Measurements from ENCODE around the gene GRHPR. TPM values are rescaled to one million over a fixed set of nuclear protein-coding genes. Genes with fewer than 3 reads are reported as not detected.

The GRHPR gene
- total RNA-seq, 1 experiment from 2014 or later, result 80.7 TPM

GRCh38 chr9:37426846-37427245, 4.3 kb downstream of the GRHPR start:
- TF ChIP-seq NFE2L1 (CRISPR knock-in tag; IDR thresholded peaks at IDR 0.05) (no peak), ZNF219 (CRISPR knock-in tag; IDR thresholded peaks at IDR 0.05; ENCODE audit: borderline replicate concordance) (no peak)
- TF ChIP-seq, protein P1, sequence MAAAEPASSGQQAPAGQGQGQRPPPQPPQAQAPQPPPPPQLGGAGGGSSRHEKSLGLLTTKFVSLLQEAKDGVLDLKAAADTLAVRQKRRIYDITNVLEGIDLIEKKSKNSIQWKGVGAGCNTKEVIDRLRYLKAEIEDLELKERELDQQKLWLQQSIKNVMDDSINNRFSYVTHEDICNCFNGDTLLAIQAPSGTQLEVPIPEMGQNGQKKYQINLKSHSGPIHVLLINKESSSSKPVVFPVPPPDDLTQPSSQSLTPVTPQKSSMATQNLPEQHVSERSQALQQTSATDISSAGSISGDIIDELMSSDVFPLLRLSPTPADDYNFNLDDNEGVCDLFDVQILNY (CRISPR knock-in tag; IDR thresholded peaks at IDR 0.05), result no peak
- no peak for ATAC-seq
- Mint-ChIP-seq H3K4me3 (no peak overlapping the region), H3K4me1 (peaks cover 12% of the 10 kb centered on the region), H3K9me3 (no peaks in the 10 kb centered on the region), H3K27me3 (ENCODE audit: low read depth) (no peaks in the 10 kb centered on the region), H3K36me3 (peaks cover 37% of the 10 kb centered on the region), H3K27ac (peak overlapping the region; percentile 20; the same call in 1 of the 2 replicates)
- POLR2A ChIA-PET, result no interaction called here
- no peak for DNase-seq (ENCODE audit: low spot score)
- CTCF ChIA-PET, result interaction anchor here (2.0 kb wide), 1 partner anchor 16 kb away, joined by 5 read pairs; no protein-coding TSS in a partner anchor

- Mint-ChIP-seq H3K4me1 (peaks cover 14% of the 10 kb centered on the region), H3K27ac (no peak overlapping the region), H3K36me3 (peaks cover 45% of the 10 kb centered on the region), H3K27me3 (ENCODE audit: low read depth) (no peaks in the 10 kb centered on the region), H3K4me3 (no peak overlapping the region), H3K9me3 (no peaks in the 10 kb centered on the region)
- TF ChIP-seq, protein P2, sequence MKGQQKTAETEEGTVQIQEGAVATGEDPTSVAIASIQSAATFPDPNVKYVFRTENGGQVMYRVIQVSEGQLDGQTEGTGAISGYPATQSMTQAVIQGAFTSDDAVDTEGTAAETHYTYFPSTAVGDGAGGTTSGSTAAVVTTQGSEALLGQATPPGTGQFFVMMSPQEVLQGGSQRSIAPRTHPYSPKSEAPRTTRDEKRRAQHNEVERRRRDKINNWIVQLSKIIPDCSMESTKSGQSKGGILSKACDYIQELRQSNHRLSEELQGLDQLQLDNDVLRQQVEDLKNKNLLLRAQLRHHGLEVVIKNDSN (CRISPR knock-in tag; IDR thresholded peaks at IDR 0.05), result no peak
- TF ChIP-seq RORB (CRISPR knock-in tag; IDR thresholded peaks at IDR 0.05) (no peak), GABPB1 (CRISPR knock-in tag; IDR thresholded peaks at IDR 0.05) (no peak), TP53 (CRISPR knock-in tag; IDR thresholded peaks at IDR 0.05) (no peak), NR2C2 (CRISPR knock-in tag; IDR thresholded peaks at IDR 0.05) (no peak), ATF1 (CRISPR knock-in tag; IDR thresholded peaks at IDR 0.05) (no peak), NR1H2 (CRISPR knock-in tag; IDR thresholded peaks at IDR 0.05) (no peak), ZBTB21 (CRISPR knock-in tag; IDR thresholded peaks at IDR 0.05; ENCODE audit: borderline replicate concordance) (no peak), ETV6 (CRISPR knock-in tag; IDR thresholded peaks at IDR 0.05) (no peak), ZNF121 (CRISPR knock-in tag; IDR thresholded peaks at IDR 0.05) (no peak)
- TF ChIP-seq, protein P3, sequence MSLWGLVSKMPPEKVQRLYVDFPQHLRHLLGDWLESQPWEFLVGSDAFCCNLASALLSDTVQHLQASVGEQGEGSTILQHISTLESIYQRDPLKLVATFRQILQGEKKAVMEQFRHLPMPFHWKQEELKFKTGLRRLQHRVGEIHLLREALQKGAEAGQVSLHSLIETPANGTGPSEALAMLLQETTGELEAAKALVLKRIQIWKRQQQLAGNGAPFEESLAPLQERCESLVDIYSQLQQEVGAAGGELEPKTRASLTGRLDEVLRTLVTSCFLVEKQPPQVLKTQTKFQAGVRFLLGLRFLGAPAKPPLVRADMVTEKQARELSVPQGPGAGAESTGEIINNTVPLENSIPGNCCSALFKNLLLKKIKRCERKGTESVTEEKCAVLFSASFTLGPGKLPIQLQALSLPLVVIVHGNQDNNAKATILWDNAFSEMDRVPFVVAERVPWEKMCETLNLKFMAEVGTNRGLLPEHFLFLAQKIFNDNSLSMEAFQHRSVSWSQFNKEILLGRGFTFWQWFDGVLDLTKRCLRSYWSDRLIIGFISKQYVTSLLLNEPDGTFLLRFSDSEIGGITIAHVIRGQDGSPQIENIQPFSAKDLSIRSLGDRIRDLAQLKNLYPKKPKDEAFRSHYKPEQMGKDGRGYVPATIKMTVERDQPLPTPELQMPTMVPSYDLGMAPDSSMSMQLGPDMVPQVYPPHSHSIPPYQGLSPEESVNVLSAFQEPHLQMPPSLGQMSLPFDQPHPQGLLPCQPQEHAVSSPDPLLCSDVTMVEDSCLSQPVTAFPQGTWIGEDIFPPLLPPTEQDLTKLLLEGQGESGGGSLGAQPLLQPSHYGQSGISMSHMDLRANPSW (CRISPR knock-in tag; conservative IDR thresholded peaks at IDR 0.05; ENCODE audit: low read depth), result no peak
- TF ChIP-seq, protein P4, sequence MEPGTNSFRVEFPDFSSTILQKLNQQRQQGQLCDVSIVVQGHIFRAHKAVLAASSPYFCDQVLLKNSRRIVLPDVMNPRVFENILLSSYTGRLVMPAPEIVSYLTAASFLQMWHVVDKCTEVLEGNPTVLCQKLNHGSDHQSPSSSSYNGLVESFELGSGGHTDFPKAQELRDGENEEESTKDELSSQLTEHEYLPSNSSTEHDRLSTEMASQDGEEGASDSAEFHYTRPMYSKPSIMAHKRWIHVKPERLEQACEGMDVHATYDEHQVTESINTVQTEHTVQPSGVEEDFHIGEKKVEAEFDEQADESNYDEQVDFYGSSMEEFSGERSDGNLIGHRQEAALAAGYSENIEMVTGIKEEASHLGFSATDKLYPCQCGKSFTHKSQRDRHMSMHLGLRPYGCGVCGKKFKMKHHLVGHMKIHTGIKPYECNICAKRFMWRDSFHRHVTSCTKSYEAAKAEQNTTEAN (CRISPR knock-in tag; IDR thresholded peaks at IDR 0.05), result no peak
- CTCF ChIA-PET, result interaction anchor here (1.3 kb wide), 1 partner anchor 17 kb away, joined by 4 read pairs; no protein-coding TSS in a partner anchor
- DNase-seq (ENCODE audit: low spot score) (no peak), ATAC-seq (no peak)
- POLR2A ChIA-PET, result no interaction called here
Measured at GRCh38 chr9:37428345-37428744, 5.8 kb downstream of the GRHPR start.

DNA sequence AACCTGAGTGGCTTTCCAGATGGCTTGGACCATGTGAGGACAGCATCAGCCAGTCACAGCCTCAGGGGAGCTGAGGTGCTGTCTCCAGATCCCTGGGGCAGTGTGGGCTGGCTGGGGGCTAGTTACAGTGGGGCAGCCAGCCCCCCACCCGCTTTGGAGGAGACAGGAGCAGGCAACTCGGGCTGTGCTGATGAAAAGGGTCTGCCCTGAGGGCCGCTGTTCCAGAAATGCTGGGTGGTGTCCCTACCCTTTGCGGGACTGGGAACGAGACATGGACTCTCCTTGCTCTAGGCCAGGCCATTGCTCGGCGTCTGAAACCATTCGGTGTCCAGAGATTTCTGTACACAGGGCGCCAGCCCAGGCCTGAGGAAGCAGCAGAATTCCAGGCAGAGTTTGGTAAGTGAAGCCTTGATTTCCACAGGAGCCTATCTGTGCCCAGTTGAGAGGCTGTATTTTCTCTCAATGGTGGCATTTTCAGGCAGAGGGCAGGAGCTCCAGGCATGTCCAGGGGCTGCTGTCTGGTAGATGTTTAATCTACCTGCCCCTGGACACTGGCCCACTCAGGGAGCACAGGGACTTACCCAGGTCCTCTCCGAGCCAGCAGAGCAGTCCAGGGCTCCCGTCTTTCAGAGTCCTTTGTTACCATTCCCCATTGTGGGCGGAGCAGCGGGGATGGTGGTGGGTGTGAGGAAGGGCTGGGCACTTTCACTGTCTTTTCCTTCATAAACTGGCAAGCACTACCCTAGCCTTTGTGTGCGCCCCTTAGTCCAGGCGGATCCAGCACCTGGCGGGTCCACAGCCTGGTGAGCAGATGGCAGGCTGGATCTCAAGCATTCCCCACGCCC, 7.2 kb downstream of the GRHPR start:
- Mint-ChIP-seq H3K27ac (no peak overlapping the region), H3K9me3 (no peaks in the 10 kb centered on the region), H3K4me3 (no peak overlapping the region), H3K36me3 (peaks cover 50% of the 10 kb centered on the region), H3K27me3 (ENCODE audit: low read depth) (no peaks in the 10 kb centered on the region), H3K4me1 (peaks cover 19% of the 10 kb centered on the region)
- DNase-seq (ENCODE audit: low spot score) (no peak), ATAC-seq (no peak)
- CTCF ChIA-PET, result interaction anchor here (1.3 to 2.0 kb wide), 3 partner anchors 14 to 19 kb away, joined by 4 to 8 read pairs (median 7); no protein-coding TSS in a partner anchor
- POLR2A ChIA-PET, result no interaction called here
- TF ChIP-seq, protein P5, sequence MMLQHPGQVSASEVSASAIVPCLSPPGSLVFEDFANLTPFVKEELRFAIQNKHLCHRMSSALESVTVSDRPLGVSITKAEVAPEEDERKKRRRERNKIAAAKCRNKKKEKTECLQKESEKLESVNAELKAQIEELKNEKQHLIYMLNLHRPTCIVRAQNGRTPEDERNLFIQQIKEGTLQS (CRISPR knock-in tag; conservative IDR thresholded peaks at IDR 0.05), result no peak
- TF ChIP-seq ZNF263 (CRISPR knock-in tag; IDR thresholded peaks at IDR 0.05; ENCODE audit: low read depth), result no peak
- TF ChIP-seq NFYB (CRISPR knock-in tag; conservative IDR thresholded peaks at IDR 0.05; ENCODE audit: low read depth), result no peak
- TF ChIP-seq CBFB (CRISPR knock-in tag; IDR thresholded peaks at IDR 0.05; ENCODE audit: low read depth), result no peak
- TF ChIP-seq, protein P6, sequence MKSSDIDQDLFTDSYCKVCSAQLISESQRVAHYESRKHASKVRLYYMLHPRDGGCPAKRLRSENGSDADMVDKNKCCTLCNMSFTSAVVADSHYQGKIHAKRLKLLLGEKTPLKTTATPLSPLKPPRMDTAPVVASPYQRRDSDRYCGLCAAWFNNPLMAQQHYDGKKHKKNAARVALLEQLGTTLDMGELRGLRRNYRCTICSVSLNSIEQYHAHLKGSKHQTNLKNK (CRISPR knock-in tag; IDR thresholded peaks at IDR 0.05), result no peak
- TF ChIP-seq, protein P3 (CRISPR knock-in tag; conservative IDR thresholded peaks at IDR 0.05; ENCODE audit: low read depth), result no peak
- no peak for TF ChIP-seq NR1H2 (CRISPR knock-in tag; IDR thresholded peaks at IDR 0.05)
- no peak for TF ChIP-seq ZNF317 (CRISPR knock-in tag; IDR thresholded peaks at IDR 0.05; ENCODE audit: borderline replicate concordance, low read depth)
- no peak for TF ChIP-seq TCF7 (CRISPR knock-in tag; IDR thresholded peaks at IDR 0.05; ENCODE audit: low read depth)

Measured in WTC11 (cell line).